GM12872 (cell line): ENCODE measurements around the gene PRR33.

Source experiments
- TF ChIP-seq, protein P1 (sequence below): IDR thresholded peaks from 3 replicates; pipeline ENCODE4 v1.5.1; 2011; ENCODE audit warnings: low read depth, mild to moderate bottlenecking, low read length, moderate library complexity; ENCODE audit not compliant: insufficient read depth

Gene PRR33

DNA sequence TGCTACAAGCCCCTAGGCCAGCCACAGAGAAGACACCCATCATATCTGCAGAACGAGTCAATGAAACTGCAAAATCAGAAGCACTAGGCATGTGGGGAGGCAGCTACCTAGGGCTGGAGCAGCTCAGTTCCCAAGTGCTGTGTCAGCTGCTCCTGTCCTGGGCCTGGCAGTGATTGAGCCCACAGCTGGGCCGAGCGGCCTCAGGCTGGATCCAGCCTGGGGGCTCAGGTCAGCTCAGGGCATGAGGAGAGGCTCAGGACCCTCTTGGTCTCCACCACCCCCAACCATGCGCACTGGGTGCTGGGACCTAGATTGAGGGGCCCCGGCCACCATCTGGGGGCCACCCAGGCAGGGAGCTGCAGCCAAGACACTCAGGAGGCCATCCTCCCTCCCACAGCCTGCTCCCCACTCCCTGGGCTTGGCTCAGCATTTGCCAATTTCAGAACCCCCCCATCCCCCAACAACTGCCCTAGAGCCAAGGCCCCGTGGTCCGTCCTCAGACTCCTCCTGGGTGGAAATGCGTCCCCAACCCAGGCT lies 25.4 kb upstream of the PRR33 start:
- TF ChIP-seq, protein P1, sequence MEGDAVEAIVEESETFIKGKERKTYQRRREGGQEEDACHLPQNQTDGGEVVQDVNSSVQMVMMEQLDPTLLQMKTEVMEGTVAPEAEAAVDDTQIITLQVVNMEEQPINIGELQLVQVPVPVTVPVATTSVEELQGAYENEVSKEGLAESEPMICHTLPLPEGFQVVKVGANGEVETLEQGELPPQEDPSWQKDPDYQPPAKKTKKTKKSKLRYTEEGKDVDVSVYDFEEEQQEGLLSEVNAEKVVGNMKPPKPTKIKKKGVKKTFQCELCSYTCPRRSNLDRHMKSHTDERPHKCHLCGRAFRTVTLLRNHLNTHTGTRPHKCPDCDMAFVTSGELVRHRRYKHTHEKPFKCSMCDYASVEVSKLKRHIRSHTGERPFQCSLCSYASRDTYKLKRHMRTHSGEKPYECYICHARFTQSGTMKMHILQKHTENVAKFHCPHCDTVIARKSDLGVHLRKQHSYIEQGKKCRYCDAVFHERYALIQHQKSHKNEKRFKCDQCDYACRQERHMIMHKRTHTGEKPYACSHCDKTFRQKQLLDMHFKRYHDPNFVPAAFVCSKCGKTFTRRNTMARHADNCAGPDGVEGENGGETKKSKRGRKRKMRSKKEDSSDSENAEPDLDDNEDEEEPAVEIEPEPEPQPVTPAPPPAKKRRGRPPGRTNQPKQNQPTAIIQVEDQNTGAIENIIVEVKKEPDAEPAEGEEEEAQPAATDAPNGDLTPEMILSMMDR = no peak

DNA sequence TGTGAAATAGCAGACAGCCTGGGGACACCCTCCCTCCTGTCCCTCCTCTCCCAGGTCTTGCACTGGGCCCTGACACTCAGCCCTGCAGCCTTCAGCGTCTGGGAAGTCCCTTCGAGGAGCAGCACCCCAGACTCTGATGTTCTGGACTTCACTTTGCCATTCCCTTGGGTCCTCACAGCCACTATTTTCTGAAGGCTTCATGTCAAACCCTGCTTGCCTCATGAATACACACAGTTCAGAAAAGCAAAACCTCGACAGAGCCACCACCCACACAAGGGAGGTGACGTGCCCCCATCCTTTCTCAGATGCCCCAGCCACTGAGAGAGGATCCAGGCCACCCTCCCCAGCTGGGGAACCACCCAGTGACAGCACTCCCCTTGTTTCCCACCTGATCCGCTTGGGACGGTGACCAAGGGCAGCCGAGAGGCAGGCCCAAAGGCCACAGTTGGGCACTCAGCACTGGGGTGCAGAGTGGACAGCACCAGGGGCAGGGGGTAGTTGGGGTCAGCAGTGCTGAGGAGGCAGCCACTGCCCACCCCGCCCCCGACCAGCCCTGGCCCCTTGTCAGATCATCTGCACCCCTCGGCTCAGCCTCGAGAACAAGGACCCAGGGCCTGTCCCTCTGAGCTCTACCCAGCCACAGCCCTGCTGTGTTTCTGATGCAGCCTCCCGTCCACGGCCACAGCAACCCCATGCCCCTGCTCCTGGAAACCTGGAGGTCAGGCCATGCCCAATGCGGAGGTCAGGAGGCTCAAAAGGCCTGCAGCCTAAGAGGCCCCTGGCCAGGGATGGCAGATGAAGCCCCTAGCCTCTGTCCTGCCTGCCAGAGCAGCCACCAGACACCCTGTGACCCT lies 24.7 kb upstream of the PRR33 start:
- TF ChIP-seq, protein P1 = no peak

DNA sequence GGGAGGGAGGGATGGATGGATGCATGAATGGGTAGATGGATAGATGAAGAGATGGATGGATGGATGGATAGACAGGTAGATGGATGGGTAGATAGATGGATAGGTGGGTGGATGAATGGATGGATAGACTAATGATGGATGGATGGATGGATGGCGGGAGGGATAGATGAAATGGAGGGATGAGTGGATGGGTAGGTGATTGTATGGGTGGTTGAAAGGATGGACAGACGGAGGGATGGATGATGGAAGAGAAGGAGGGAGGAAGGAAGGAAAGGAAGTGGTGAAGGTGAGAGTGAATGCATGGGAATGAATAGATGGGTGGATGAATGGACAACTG lies 24.1 kb upstream of the PRR33 start:
- TF ChIP-seq, protein P1 = no peak

DNA sequence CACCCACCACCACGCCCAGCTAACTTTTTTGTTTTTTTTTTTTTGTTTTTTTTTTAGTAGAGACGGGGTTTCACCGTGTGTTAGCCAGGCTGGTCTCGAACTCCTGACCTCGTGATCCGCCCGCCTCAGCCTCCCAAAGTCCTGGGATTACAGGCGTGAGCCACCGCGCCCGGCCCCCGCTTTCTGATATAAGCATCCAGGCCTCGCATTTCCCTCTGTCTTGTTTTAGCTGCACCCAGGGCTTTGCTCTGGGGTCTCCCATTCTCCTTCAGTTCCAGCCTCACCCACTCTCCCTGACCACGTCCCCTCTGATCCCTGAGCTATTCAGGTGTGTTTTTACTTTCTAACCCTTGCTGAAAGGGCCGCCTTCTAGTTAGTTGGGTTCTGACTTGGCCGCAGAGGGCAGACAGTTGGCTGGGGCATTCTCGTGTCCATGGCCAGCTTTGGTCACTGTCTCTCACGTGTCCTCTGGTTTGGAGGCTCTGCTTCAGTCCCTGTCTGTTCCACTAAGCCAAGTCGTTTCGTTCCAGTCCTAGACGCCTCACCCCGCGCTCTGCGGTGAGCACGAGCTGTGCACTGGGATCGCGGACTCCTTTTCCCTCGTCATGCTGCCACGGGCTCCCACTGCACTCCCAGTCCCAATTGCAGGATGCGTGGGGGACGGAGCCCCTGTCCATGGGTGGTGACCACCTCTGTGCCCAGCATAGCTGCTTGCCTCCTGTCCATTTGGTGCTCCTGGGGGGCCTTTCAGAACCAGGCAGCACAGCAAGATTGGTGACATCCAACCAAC lies 21.8 kb upstream of the PRR33 start:
- TF ChIP-seq, protein P1 = no peak

DNA sequence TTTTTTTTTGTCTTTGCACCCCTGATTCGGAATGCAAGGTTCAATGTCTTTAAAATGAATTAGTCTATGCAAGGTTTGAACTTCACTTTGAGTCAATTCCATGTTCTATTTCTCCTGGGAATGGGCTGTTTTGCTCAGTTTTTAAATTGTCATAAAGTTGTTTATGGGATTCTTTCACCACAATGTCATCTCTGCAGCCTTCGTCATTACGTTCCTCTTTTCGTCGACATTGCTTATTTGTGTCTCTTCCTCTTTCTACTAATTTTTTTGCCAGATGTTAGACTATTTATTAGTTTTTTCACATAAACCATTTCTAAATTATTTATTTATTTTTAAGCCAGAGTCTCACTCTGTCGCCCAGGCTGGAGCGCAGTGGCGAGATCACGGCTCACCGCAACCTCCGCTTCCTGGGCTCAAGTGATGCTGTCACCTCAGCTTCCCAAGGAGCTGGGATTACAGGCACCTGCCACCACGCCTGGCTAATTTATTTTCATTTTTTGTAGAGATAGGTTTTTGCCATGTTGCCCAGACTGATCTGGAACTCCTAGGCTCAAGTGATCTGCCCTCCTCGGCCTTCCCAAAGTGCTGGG lies 20.7 kb upstream of the PRR33 start:
- TF ChIP-seq, protein P1 = no peak

DNA sequence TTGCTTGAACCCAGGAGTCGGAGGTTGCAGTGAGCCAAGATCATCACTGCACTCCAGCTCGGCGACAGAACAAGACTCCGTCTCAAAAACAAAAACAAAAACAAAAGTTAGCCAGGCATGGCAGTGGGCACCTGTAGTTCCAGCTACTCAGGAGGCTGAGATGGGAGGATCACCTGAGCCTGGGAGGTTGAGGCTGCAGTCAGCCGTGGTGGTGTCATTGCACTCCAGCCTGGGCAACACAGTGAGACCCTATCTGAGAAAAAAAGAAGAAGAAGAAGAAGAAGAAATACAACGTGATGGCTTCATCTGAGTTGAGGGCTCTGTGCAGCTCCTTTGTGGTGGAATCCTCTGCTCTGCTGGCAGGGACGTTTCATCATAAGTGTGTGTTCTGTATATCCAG lies 17.8 kb upstream of the PRR33 start:
- TF ChIP-seq, protein P1 = no peak

DNA sequence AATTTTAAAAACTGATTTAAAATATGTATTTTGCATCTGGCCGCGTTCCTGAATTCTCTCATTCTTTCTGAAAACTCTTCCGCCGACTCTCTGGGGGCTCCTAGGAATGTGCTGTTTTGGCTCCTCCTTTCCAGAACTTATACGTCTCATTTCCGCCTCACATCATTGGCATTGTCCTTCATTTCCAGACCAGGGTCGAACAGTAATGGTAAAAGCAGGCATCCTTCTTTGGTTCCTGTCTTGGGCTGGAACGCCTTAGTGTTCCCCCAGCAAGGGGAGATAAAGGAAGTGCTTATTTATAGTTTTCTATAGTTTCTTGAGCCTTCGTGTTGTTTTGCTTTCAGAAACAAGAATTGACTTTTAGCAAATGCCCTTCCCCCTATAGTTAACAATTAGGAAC lies 16.9 kb upstream of the PRR33 start:
- TF ChIP-seq, protein P1 = no peak
